Non-pigmented ciliary epithelial cell (primary cell): ENCODE data around the gene IL6.
"Not testable (repeated sequence)": the region's sequence is repeated elsewhere in the genome, so short reads cannot be mapped to it uniquely, and the experiment has no call there.

Experiments
- DNase-seq: peaks from one replicate; pipeline ENCODE4 v3.0.0-alpha.2; 2010; ENCODE audit warnings: low read depth

IL6 gene

DNA sequence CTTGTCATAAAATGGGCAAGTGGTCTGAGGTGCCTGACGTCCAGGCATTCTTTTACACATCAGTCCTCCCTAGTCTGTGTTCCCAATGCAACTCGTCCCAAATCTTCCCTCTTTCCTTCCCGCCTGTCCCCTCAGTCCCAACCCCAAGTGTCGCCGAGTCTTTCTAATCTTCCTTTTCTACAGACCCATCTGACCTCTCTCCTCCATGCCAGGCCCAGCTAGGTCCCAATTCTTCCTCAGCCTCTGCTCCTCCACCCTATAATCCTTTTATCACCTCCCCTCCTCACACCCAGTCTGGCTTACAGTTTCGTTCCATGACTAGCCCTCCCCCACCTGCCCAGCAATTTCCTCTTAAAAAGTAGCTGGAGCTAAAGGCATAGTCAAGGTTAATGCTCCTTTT, 22.3 kb upstream of the IL6 start:
- not testable (repeated sequence) for DNase-seq

DNA sequence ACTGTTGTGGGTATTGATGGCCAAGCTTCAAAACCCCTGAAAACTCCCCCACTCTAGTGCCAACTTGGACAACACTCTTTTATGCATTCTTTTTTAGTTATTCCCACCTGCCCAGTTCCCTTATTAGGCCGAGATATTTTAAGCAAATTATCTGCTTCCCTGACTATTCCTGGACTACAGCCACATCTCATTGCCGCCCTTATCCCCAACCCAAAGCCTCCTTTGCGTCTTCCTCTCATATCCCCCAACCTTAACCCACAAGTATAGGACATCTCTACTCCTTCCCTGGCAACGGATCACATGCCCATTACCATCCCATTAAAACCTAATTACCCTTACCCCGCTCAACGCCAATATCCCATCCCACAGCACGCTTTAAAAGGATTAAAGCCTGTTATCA, 21.1 kb upstream of the IL6 start:
- DNase-seq, result not testable (repeated sequence)

DNA sequence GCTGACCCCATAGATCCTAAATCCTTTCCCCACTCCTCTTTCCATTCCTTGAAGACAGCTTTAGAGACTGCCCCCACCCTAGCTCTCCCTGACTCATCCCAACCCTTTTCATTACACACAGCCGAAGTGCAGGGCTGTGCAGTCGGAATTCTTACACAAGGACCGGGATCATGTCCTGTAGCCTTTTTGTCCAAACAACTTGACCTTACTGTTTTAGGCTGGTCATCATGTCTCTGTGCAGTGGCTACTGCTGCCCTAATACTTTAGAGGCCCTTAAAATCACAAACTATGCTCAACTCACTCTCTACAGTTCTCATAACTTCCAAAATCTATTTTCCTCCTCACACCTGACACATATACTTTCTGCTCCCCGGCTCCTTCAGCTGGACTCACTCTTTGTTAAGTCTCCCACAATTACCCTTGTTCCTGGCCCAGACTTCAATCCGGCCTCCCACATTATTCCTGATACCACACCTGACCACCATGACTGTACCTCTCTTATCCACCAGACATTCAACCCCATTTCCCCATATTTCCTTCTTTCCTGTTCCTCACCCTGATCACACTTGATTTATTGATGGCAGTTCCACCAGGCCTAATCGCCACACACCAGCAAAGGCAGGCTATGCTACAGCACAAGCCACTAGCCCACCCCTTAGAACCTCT, 19.8 kb upstream of the IL6 start:
- DNase-seq, result not testable (repeated sequence)

DNA sequence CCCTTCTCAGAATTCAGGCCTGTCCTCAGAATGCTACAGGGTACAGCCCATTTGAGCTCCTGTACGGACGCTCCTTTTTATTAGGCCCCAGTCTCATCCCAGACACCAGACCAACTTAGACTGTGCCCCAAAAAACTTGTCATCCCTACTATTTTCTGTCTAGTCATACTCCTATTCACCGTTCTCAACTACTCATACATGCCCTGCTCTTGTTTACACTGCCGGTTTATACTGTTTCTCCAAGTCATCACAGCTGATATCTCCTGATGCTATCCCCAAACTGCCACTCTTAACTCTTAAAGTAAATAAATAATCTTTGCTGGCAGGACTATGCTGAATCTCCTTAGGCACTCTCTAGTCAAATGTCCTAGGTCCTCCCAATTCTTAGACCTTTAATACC, 18.8 kb upstream of the IL6 start:
- not testable (repeated sequence) for DNase-seq

DNA sequence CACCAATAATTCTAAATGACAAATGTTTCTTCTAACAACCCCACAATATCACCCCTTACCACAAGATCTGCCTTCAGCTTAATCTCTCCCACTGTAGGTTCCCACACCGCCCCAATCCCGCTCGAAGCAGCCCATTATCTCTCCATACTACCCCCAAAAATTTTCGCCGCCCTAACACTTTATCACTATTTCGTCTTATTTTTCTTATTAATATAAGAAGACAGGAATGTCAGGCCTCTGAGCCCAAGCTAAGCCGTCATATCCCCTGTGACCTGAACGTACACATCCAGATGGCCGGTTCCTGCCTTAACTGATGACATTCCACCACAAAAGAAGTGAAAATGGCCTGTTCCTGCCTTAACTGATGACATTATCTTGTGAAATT, 18.3 kb upstream of the IL6 start:
- not testable (repeated sequence) for DNase-seq

DNA sequence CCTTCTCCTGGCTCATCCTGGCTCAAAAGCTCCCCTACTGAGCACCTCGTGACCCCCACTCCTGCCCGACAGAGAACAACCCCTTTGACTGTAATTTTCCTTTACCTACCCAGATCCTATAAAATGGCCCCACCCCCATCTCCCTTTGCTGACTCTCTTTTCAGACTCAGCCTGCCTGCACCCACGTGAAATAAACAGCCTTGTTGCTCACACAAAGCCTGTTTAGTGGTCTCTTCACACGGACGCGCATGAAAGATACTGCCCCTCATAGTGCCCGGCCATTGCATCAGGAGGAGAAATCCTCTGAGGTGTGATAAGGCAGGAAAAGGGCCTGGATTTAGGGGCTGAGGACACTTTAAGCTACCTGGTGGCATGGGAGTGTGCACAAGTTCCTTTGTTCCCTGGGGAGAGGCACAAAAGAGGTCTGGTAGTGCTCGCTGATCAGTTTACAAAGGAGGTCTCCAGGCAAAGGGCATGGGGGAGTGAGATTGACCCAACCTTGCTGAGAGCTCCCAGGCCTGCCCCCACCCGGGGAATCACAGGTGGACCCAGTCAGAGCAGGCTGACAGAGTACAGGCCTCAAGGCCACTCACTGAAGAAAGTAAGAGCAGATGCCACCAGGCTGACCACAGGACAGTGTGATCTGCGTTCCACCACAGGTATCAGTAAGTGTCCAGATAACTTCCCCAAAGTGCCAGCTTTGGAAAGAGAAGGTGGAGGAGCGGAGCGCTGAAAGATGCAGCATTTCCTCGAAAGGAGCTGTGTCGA, 17.8 kb upstream of the IL6 start:
- DNase-seq, result not testable (repeated sequence)

DNA sequence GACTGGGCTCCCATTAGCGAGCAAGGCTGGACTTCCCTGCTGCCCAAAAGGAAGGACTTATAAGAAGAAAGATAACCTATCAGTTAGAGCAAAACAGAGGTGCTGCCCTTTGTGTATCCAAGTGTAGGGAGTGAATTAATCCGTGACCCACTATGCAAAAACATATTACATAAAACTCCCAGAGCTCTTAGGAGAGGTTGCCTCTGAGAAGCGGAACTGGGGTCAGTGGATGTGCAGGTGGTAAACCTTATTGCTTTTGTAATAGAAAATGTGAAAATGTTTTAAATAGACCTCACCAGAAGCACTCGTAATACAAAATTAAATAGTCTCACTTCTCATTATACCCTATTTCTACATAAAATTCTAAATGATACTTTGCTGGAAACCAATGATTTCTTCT, 17.1 kb upstream of the IL6 start:
- DNase-seq, result no peak

DNA sequence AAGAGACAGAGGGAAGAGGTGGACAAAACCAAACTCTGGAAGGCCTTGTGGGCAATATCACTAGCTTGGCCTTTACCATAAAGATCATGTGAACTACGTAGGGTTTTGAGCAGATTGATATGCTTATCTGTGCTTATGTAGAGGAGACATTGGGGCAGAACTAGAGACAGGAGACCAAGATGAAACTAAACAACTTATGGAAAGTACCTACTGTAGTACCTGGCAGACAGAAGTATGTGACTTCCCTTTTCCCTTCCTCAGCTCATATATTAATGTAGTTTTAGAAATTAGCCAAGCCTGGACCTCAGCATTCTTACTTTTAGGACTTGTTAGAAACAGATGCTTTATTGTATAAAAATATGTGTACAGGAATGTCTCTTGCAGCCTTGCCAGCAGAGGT, 14.0 kb upstream of the IL6 start:
- no peak for DNase-seq

DNA sequence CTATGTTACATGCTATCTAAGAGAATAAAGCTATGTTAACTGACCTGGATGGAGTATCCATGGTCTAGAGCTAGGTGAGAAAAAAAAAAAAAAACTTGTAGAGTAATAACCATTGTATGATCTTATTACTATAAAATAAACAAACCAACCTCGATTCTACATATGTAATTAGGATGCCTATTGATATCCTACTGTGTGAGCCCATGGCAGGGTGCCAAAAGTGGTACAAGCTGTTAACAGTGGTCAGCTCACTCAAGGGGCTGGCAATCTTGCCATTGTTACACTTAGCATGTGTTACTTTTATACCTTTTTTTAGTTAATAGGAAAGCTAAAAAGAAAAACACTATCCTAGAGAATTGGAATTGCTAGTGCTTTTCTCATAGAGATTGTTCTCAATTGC, 13.5 kb upstream of the IL6 start:
- DNase-seq, result no peak

DNA sequence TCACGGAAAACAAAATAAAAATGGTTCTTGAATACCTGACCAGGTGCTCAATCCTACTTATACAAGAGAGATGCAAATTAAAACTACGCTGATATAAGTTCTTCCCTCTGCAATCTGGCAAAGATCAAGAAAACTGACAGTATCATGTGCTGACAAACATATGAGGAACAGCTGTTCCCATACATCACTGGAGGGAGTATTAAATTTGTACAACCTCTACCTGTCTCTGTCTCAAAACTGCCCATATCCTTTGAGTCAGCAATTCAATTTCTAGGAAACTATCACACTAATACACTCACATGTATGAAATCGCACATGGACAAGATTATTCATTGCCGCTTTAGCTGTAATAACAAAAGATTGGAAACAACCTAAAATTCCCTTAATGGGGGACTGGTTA, 11.0 kb upstream of the IL6 start:
- DNase-seq, result no peak

DNA sequence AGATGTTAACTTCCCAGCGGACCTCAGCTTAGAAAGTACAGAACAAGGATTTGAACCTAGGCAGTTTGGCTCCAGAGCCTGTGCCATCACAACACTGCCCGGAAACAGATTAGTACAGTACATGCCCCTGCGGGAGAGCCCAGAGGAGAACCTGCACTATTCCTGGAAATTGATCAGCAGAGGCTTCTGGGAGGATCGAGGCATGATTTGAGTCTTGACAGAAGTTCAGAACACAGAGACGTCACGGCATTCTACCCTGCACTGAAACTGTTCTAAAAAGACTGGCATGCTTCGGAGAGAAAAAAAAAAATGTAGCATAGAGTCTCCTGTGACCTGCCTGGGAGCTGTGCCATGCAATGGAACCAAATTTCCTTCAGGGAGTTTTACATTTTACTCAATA, 9.2 kb upstream of the IL6 start:
- no peak for DNase-seq

DNA sequence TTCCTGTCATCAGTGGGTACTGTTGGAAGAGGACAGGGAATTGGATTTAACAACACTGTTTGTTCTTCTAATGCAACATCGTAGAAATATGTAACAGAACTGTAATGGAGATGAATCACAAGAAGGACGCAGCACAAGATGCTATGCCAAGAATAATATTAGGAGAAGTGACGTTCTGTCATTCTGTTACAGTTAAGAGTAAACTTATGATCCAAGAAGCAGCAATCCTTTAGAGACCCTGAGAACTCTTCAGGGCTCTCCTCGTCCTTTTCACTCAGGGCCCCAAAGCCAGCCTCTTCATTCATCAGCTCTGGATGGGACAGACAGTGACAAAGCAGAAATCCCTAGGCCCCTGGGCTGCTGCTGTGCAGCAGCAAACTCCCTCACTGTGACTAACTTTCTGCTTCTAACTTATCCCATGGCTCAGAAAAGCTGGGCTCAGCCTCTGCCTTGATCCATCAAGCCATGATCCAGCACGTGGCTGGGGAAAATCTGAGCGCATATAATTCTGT, 8.7 kb upstream of the IL6 start:
- peak; percentile 81 for DNase-seq

DNA sequence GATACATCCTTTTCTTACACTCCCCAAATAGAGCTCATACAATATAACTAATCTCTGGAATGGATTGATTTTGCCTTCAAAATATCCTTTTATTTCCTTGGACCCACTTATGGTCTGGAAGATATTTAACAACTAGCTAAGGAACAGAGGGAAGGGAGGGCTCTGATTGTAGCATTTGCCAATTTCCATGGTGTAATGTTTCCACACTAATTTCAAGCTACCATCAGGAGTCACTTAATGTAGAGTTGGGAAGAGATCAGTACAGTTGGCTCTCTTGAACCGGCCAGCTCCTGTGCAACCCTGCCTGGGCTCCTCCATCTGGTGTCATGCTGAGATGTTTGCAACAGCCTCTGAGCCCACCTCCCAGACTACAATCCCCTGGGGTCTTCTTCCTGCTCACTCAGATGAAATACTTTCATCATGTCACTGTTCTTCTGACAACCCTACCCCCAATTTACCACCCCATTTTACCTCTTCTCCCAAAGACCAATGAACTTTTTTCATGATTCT, 8.0 kb upstream of the IL6 start:
- no peak for DNase-seq

DNA sequence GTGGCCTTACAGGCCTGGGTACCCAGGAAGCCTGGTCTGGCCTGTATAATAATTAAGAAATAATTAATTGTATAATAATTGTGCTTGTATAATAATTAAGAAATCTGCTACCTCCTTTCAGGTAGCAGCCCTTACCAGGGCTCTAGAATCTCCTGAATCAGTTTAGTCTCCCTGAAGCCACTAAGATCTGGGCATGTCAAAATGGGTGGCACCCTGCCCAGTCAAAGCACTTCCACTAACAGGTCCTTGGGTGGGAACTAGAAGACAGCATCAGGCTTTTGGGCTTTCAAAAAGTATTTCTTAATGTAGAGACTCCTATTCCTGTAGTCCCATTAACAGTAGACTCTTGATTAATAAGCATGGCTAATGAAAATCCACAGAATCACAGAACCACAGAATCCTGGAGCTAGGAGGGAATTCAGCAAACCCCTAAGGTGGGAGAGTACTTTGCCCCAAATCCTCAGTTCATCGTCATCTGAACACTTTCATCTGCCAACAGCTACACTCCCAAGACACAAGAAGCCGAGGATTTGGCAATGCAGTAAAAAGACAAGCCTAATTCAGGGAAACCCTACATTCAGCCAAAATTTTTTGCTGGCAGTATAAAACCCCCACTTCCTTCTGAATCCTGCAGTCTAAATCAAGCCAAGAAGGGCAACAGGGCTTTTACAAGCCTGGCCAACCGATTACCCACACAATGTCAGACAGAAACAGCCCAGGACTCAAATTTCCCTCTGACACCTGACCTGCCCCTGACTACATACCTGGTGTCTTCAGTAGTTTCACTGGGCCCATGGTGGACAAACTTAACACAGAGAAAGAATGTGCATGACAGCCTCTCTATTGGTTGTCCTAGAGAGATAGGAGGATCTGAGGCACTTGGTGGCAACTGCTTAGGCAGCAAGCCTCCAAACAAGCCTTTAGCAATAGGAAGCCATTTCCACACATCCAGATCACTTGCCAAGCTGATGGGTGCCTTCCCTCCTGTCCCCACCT, 5.9 kb upstream of the IL6 start:
- DNase-seq, result no peak

DNA sequence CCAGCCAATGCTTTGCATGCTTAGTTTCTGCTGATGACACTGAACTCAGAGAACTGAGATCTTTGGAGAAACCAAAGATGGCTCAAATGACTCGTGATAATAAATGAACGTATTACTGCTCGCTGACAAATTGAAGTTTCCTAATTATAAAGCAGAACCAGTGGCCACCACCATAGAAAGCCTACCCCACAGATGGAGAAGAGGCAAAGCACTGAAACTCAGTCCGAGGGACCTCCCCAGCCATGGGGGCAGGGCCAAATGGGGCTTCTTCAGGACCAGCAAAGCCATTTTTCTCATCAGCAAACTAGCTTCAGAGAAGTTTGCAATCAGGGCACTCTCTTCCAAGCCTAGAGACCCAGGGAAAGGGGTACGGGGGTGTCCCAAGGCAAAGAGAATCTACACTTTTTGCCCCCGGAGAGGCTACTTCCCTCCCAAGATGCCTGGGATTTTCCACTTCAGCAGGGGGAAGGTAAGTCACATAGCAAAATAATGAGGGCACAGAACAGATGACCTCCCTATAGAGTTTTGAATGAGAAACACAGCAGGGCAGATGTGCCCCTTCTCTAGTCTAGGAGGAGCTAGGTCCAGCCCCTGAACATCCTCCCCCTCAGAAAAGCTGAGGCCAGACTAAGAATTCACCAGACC, 4.3 kb upstream of the IL6 start:
- no peak for DNase-seq

DNA sequence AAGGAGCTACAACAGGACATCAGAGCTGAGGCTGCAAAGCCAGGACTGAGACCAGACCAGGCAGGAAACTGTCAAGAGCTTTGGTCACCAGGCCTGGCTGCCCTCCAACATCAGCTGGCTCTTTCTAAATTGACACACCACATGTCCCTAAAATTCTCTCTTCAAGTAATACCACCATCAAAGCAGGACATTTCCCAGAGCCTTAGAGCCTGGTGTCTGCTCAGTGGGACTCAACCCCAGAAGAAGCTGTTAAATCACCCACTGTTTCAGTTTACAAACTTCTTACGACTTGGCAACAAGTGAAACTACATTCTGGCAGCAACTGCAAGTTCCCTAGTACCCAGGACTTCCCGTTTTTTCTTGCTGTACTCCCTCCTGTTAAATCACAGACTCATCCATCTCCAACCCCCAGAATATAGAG, 3.8 kb upstream of the IL6 start:
- DNase-seq, result no peak

DNA sequence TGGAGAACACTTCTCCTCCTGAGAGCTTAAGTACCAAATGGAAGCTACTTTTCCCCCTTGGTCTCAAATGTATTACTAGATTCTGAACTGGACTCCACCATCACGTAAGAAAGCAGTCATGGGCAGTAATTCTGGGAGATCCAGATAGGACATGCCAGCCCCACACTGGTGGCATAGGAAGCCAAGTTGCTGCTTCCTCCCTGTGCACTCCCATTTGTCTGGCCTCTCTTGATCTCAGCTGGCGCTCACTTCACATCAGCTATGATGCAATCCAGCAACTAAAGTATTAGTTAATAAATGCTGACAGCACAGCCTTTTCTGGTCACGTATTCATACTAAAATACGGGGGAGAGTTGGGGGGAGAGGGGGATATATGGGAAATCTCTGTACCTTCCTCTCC, 3.4 kb upstream of the IL6 start:
- DNase-seq, result no peak

DNA sequence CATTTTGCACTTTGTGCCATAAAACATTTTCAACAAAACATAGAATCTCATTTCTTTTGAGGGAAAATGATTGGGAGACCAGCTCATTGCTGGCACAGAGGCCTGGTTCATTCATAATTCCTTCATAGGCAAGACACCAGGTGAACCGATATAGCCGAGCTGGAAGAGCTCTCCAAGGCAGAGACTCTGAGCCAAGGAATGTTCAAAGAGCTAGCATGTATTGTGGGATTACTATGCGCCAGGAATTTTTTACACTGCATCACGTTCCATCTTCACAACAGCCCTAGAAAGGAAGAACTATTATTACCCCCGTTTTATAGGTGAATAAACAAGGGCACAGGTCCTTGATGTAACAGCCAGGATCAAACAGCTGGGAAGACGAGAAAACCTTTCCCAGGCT, 2.1 kb upstream of the IL6 start:
- no peak for DNase-seq

DNA sequence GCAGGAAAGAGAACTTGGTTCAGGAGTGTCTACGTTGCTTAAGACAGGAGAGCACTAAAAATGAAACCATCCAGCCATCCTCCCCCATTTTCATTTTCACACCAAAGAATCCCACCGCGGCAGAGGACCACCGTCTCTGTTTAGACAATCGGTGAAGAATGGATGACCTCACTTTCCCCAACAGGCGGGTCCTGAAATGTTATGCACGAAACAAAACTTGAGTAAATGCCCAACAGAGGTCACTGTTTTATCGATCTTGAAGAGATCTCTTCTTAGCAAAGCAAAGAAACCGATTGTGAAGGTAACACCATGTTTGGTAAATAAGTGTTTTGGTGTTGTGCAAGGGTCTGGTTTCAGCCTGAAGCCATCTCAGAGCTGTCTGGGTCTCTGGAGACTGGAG, 1.4 kb upstream of the IL6 start:
- DNase-seq, result no peak

DNA sequence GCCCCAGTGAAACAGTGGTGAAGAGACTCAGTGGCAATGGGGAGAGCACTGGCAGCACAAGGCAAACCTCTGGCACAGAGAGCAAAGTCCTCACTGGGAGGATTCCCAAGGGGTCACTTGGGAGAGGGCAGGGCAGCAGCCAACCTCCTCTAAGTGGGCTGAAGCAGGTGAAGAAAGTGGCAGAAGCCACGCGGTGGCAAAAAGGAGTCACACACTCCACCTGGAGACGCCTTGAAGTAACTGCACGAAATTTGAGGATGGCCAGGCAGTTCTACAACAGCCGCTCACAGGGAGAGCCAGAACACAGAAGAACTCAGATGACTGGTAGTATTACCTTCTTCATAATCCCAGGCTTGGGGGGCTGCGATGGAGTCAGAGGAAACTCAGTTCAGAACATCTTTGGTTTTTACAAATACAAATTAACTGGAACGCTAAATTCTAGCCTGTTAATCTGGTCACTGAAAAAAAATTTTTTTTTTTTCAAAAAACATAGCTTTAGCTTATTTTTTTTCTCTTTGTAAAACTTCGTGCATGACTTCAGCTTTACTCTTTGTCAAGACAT, 574 bp upstream of the IL6 start:
- peak; percentile 57 for DNase-seq

DNA sequence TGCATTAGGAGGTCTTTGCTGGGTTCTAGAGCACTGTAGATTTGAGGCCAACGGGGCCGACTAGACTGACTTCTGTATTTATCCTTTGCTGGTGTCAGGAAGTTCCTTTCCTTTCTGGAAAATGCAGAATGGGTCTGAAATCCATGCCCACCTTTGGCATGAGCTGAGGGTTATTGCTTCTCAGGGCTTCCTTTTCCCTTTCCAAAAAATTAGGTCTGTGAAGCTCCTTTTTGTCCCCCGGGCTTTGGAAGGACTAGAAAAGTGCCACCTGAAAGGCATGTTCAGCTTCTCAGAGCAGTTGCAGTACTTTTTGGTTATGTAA, 675 bp downstream of the IL6 start:
- DNase-seq, result no peak
